IMR-90 (cell line): ENCODE data around the gene NLGN1. TPM values are rescaled to one million over a fixed set of nuclear protein-coding genes. Genes with fewer than 3 reads are reported as not detected.

Source experiments
- ATAC-seq: fragments of 200-7000 bp; cut with Tn5 transposase; 2 replicates; pipeline ENCODE4 v1.9.1; 2020; ENCODE audit warnings: low read depth, mild to moderate bottlenecking, moderate library complexity
- BruUV-seq: library from RNA; stranded (reverse); fragments of 400-500 nt; replicated peaks from 2 replicates; lab custom pipeline; 2021; lab: Mats Ljungman, UMichigan
- CTCF ChIA-PET: fragments of 300-600 bp; formaldehyde crosslinking; extraction: SDS; loops from one replicate; lab custom pipeline; 2021; ENCODE audit warnings: antibody characterized with exemption; lab: Yijun Ruan, JAX
- POLR2A ChIA-PET: fragments of 300-600 bp; sonication (Branson Sonifier 250); formaldehyde crosslinking; loops from one replicate; lab custom pipeline; 2022; ENCODE audit warnings: antibody characterized with exemption; ENCODE audit not compliant: unreplicated experiment; lab: Charles Lee
- DNase-seq: peaks from one replicate; pipeline ENCODE4 v3.0.0; 2013
- H2AFZ ChIP-seq: replicated peaks from 2 replicates; pipeline ENCODE3; 2013; ENCODE audit warnings: low read length, mild to moderate bottlenecking; ENCODE audit not compliant: poor library complexity
- H2AK5ac ChIP-seq: 2 replicates; pipeline ENCODE4 v1.6.1; 2013; ENCODE audit warnings: low read depth, low read length, inconsistent platforms
- H2AK9ac ChIP-seq: replicated peaks from 2 replicates; pipeline ENCODE3; 2013; ENCODE audit warnings: mild to moderate bottlenecking, low read depth, low read length, moderate library complexity; ENCODE audit not compliant: poor library complexity
- H2BK120ac ChIP-seq: 2 replicates; pipeline ENCODE4 v1.6.1; 2013; ENCODE audit warnings: low read depth, low read length, inconsistent platforms
- H2BK15ac ChIP-seq: 3 replicates; pipeline ENCODE4 v1.6.1; 2013; ENCODE audit warnings: low read depth, low read length, inconsistent platforms
- H2BK20ac ChIP-seq: 2 replicates; pipeline ENCODE4 v1.6.1; 2013; ENCODE audit warnings: low read depth, mild to moderate bottlenecking, inconsistent platforms, low read length, moderate library complexity
- H2BK5ac ChIP-seq: 2 replicates; pipeline ENCODE4 v1.6.1; 2013; ENCODE audit warnings: mild to moderate bottlenecking, low read depth, low read length, inconsistent platforms; ENCODE audit not compliant: poor library complexity, severe bottlenecking
- H3K14ac ChIP-seq: replicated peaks from 2 replicates; pipeline ENCODE4 v1.6.1; 2013; ENCODE audit warnings: low read depth, low read length, inconsistent platforms
- H3K18ac ChIP-seq: 2 replicates; pipeline ENCODE4 v1.6.1; 2013; ENCODE audit warnings: low read depth, low read length, control low read depth
- H3K23ac ChIP-seq: 2 replicates; pipeline ENCODE4 v1.6.1; 2013; ENCODE audit warnings: low read depth, low read length, inconsistent platforms
- H3K27ac ChIP-seq: 2 replicates; pipeline ENCODE4 v1.5.1; 2013; ENCODE audit warnings: mild to moderate bottlenecking, control low read depth, low read length; ENCODE audit not compliant: insufficient read depth
- H3K27me3 ChIP-seq: 2 replicates; pipeline ENCODE4 v1.6.1; 2013; ENCODE audit warnings: low read length; ENCODE audit not compliant: control insufficient read depth, insufficient read depth
- H3K36me3 ChIP-seq: 2 replicates; pipeline ENCODE4 v1.6.1; 2013; ENCODE audit warnings: low read length, mixed read lengths; ENCODE audit not compliant: control insufficient read depth, insufficient read depth
- H3K4ac ChIP-seq: 2 replicates; pipeline ENCODE4 v1.6.1; 2013; ENCODE audit warnings: low read depth, low read length, inconsistent platforms
- H3K4me1 ChIP-seq: 2 replicates; pipeline ENCODE4 v1.6.1; 2013; ENCODE audit warnings: low read length, mixed read lengths; ENCODE audit not compliant: control insufficient read depth, insufficient read depth
- H3K4me2 ChIP-seq: 2 replicates; pipeline ENCODE4 v1.6.1; 2013; ENCODE audit warnings: low read depth, mild to moderate bottlenecking, control low read depth, low read length, moderate library complexity
- H3K4me3 ChIP-seq: 2 replicates; pipeline ENCODE4 v1.5.1; 2013; ENCODE audit warnings: low read depth, mild to moderate bottlenecking, control low read depth, low read length, moderate library complexity; ENCODE audit not compliant: insufficient read depth
- H3K56ac ChIP-seq: 2 replicates; pipeline ENCODE4 v1.6.1; 2013; ENCODE audit warnings: low read length, inconsistent platforms; ENCODE audit not compliant: insufficient read depth; ENCODE audit errors: extremely low read depth
- H3K79me1 ChIP-seq, 2 experiments: 2 replicates each; pipeline ENCODE4 v1.6.1; 2013; ENCODE audit warnings: low read length in 2 of 2, inconsistent platforms in 1 of 2, low read depth in 1 of 2
- H3K9ac ChIP-seq: 2 replicates; pipeline ENCODE4 v1.6.1; 2013; ENCODE audit warnings: low read depth, low read length, control low read depth
- H3K9me1 ChIP-seq: 2 replicates; pipeline ENCODE4 v1.6.1; 2013; ENCODE audit warnings: low read length, inconsistent platforms; ENCODE audit not compliant: insufficient read depth
- H3K9me3 ChIP-seq: 2 replicates; pipeline ENCODE4 v1.6.1; 2013; ENCODE audit warnings: low read length; ENCODE audit not compliant: control insufficient read depth, insufficient read depth
- H4K20me1 ChIP-seq: 2 replicates; pipeline ENCODE4 v1.6.1; 2013; ENCODE audit warnings: low read length, inconsistent platforms; ENCODE audit not compliant: insufficient read depth
- H4K5ac ChIP-seq: 2 replicates; pipeline ENCODE4 v1.6.1; 2013; ENCODE audit warnings: mild to moderate bottlenecking, low read depth, low read length, control low read depth
- H4K8ac ChIP-seq, 2 experiments: 2 replicates each; pipeline ENCODE4 v1.6.1; 2013; ENCODE audit warnings: low read depth in 2 of 2, low read length in 2 of 2, control low read depth in 1 of 2, inconsistent platforms in 1 of 2
- H4K91ac ChIP-seq: 2 replicates; pipeline ENCODE4 v1.6.1; 2013; ENCODE audit warnings: low read depth, low read length, inconsistent platforms; ENCODE audit not compliant: insufficient read depth
- BHLHE40 ChIP-seq: fragments of 150-350 bp; IDR thresholded peaks from 2 replicates; pipeline ENCODE4 v1.6.1; 2016; ENCODE audit warnings: mild to moderate bottlenecking, low read depth, low read length
- CEBPB ChIP-seq: IDR thresholded peaks from 2 replicates; pipeline ENCODE4 v1.6.1; 2012; ENCODE audit warnings: low read depth, low read length, improper control_type of control experiment
- CHD1 ChIP-seq: IDR thresholded peaks from 2 replicates; pipeline ENCODE4 v1.6.1; 2012; ENCODE audit warnings: low read depth, low read length, improper control_type of control experiment
- FOS ChIP-seq: fragments of 150-350 bp; IDR thresholded peaks from 2 replicates; pipeline ENCODE4 v1.6.1; 2016; ENCODE audit warnings: low read depth, low read length
- RFX5 ChIP-seq: IDR thresholded peaks from 2 replicates; pipeline ENCODE4 v1.8.0; 2012; ENCODE audit warnings: low read depth, mild to moderate bottlenecking, low read length, moderate library complexity
- WGBS, 2 experiments: methylation state at CpG; one replicate each; pipeline versions ENCODE4 v1.1.5 to v1.1.7; 2013; ENCODE audit warnings: missing lambda C conversion rate in 2 of 2; ENCODE audit not compliant: insufficient read length in 1 of 2; ENCODE audit errors: extremely low coverage in 2 of 2; 5-methylcytosine and 5-hydroxymethylcytosine counted together
- dilution Hi-C: fragments of 300-500 bp; cut with HindIII; formaldehyde crosslinking; loops from one replicate; pipeline ENCODE4 v1.14.3; 2018; ENCODE audit warnings: low sequenced_read_pairs; ENCODE audit not compliant: unreplicated experiment
- in situ Hi-C: fragments of 300-500 bp; cut with MboI; formaldehyde crosslinking; loops from 3 replicates; pipeline ENCODE4 v1.14.3; 2019; ENCODE audit warnings: low sequenced_read_pairs, inconsistent platforms, mixed read lengths
- intact Hi-C: fragments of 100-400 bp; cut with micrococcal nuclease; formaldehyde crosslinking; loops from 2 replicates; pipeline ENCODE4 v1.10.0; 2022
- polyA plus RNA-seq, 3 experiments: library from polyadenylated mRNA; depleted of rRNA; stranded (reverse); fragments of >200 nt; gene quantifications; 2 replicates each; pipeline ENCODE4 v1.2.3, GENCODE V29; 2012; ENCODE audit warnings: low replicate concordance in 1 of 3
- total RNA-seq: library from RNA; depleted of rRNA; stranded (reverse); fragments of >200 nt; gene quantifications from 2 replicates; pipeline ENCODE4 v1.2.3, GENCODE V29; 2012

NLGN1 gene
- total and polyA plus RNA-seq, 2 of the 4 experiments (the other 2 are of a cell fraction), result 1.8 to 12.5 TPM

DNA sequence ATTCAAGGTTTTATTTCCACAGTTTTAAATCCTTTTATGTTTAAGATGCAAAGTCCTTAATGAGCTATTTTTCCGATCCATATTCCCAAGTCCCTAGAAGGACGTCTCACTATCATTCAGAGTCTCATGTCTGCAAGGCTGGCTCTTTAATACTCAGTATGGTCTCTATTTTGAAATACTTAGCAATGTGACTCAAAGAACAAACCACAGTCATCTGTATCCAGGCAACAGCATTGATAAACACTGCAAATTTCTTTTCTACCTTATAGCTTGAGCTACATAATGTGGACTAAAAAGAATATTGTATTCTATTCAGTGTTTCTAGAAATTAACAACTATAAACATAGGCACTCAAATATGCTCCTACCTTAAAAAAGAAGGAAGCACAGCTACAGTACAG, 873.3 kb downstream of the NLGN1 start:
- Histone ChIP-seq H3K27ac (no peak overlapping the region), H3K9me1 (no peaks in the 10 kb centered on the region), H2AK9ac (no peak overlapping the region), H3K14ac (no peak overlapping the region), H3K4me2 (no peak overlapping the region), H3K4me3 (no peak overlapping the region), H2BK15ac (no peak overlapping the region), H2AK5ac (no peak overlapping the region), H3K4ac (no peak overlapping the region), H4K20me1 (no peaks in the 10 kb centered on the region), H2BK5ac (no peak overlapping the region), H4K5ac (no peak overlapping the region), H3K23ac (no peak overlapping the region), H3K9ac (no peak overlapping the region), H2AFZ (no peak overlapping the region), H3K9me3 (no peaks in the 10 kb centered on the region), H4K8ac (no peak overlapping the region), H3K4me1 (no peaks in the 10 kb centered on the region; the same call in 1 of the 2 replicates), H2BK20ac (no peak overlapping the region), H3K27me3 (no peaks in the 10 kb centered on the region), H3K79me1 (no peaks in the 10 kb centered on the region), H3K18ac (no peak overlapping the region), H4K91ac (no peak overlapping the region), H2BK120ac (no peak overlapping the region), H3K56ac (no peak overlapping the region), H3K36me3 (no peaks in the 10 kb centered on the region)
- ChIA-PET CTCF (interaction anchor here (0.6 to 0.9 kb wide), 2 partner anchors 13 to 181 kb away, joined by 3 read pairs; no protein-coding TSS in a partner anchor), POLR2A (no interaction called here)
- TF ChIP-seq CEBPB (peak; percentile 81), CHD1 (no peak), FOS (peak; percentile 25; the same call in 1 of the 2 replicates), BHLHE40 (no peak), RFX5 (peak; percentile 54; the same call in 1 of the 2 replicates)
- dilution Hi-C loops, result no loop called here
- in situ Hi-C loops, result no loop called here
- peak; percentile 92 for ATAC-seq
- BruUV-seq, result no TSS peak
- DNase-seq, result peak; percentile 87
- intact Hi-C loops, result no loop called here
- WGBS, 2 experiments, result no CpG with 5 or more reads among the region's 2 CpGs
